ENCODE data around the gene SACS.
"Not testable (repeated sequence)": the region's sequence is repeated elsewhere in the genome, so short reads cannot be mapped to it uniquely, and the experiment has no call there.

The SACS gene

DNA sequence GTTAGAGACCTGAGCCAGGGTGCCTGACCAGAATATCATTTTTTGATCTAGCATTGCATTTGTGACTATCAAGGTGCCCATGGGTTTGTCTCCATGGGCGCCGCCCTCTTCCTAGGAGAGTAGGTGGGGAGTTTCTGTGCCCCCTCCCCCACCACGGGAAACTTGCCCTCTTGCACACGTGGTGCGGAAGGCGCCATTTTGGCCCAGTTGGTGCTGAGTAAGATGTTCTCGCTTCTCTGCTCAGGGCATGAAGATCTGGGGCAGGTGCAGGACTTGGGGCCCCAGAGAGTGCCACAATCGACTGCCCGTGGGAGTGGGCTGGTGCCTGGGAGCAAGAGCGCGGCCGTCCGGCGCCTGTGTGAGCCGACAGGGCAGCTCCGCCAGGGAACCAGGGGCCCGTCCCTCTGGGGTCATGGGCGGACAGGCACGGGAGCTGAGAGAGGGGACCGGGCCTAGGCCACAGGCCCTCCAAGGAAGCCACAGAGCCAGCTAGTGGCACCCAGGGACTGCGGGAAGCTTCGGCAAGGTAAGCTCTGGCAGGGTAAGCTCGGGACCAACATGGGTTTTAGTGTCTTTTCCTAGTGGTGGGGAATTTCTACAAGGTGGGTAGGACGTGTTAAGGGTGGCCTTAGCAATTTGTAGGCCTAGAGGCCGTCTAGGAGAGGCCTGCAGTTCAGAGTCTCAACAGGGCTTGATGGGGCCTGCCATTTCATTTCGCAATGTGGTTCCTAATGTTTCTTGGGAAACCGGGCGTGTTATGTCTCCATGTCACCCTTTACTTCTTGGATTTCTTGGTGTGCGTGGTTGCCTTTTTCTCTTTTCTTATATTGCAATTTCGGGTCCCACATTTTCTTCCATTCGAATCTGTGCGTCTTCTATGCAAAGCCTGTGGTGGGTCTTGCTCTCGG lies 14.5 kb downstream of the SACS start:
- DNase-seq (ENCODE audit: low read depth in 2 of 2) = no peak

DNA sequence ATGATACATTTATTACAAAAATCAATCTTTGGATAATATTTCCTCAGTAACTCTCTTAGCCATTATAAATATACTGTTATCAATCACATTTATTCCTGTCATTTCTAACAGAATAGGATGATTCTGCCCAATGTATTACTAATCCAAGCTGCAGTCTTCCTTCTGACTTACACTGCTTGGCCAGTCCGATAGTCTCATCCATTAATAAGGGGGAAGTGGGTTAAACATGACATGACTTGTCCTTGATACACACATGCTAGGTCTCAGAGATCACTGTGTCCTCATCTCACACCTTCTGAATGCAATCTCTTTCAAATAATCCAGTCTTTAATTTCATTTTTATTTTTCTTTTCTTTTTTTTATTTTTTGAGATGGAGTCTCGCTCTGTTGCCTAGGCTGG lies 18.8 kb downstream of the SACS start:
- DNase-seq (ENCODE audit: low read depth in 2 of 2) = no peak

GRCh38 chr13:23411706-23412105 lies 21.8 kb downstream of the SACS start:
- no peak for DNase-seq (ENCODE audit: low read depth in 2 of 2)

DNA sequence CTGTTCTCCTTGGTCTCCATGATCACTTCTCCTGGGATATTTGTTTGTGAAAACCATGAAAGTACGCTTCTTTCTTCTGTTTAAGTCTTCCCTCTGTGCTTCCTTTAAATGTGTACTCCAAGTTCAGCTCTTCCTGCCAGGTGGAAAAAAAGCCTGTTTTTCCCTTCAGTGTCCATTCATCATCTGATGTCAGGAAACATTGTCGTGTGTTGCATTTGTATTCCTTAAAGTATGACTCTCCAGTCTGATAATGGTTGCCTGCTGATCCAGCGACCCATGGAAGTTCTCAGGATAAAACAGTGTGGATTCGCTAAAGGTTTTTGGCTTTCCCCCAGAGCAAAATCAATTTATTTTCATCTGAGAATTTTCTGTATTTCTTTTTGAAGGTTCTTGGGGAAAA lies 22.3 kb downstream of the SACS start:
- DNase-seq (ENCODE audit: low read depth in 2 of 2) = no peak

GRCh38 chr13:23408026-23408425 lies 25.5 kb downstream of the SACS start:
- no peak for DNase-seq (ENCODE audit: low read depth in 2 of 2)

- not testable (repeated sequence) for DNase-seq (ENCODE audit: low read depth in 2 of 2)
These were observed 32.3 kb downstream of the SACS start for GRCh38 chr13:23401156-23401555.

DNA sequence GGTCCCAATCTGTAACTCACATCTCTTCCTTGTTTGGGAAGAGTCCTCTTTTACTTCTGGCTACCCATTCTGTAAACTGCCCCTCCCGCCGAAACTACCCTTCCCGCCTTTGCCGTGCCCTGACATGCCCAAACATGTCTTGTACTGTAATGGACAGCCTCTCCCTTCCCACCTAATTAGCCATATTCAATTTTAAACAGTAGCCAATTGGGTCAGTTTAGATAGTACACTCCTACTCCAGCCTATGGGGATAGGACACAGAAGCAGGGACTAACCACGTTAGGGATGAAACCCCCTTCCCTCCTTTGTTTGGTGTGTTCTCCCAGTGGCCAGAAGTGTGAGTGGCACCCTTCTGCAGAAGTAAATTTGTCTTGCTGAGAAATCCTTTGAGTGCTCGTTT lies 34.2 kb downstream of the SACS start:
- no peak for DNase-seq (ENCODE audit: low read depth in 2 of 2)

GRCh38 chr13:23394821-23395220 lies 38.7 kb downstream of the SACS start:
- no peak for DNase-seq (ENCODE audit: low read depth in 2 of 2)

DNA sequence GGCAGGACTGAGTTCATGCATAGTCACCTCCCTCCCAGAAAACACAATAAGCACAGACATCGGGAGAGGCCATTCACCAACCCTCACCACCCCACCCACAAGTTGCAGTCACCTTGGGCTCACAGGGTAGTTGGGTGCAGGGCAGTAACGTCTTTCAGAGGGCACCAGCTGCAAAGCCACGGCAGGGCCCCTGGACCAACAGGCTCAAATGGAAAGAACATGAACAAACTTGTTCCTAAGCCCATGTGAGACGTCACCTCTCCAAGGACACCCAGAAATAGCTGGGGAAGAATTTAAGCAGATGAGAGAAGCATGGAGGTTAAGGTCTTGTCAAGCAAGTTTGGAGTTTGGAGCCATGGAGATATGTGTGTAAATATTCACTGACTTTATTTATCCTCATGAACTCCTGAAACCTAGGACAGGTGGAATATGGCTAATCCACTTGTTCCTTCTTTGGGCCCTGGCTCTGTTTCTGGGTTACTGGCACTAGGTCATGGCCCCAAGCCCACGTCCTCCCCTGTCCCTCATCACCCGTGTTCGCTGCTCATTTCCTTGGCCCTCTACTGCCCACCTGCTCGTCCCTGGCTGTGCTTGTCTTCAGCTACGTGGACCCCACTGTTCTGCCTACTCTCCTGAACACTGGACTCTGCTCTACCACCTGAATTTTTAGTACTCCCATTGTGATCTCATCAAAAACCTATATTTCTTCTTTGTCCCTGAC lies 40.4 kb downstream of the SACS start:
- no peak for DNase-seq (ENCODE audit: low read depth in 2 of 2)

- DNase-seq (ENCODE audit: low read depth in 2 of 2) = no peak
These were observed 41.2 kb downstream of the SACS start for GRCh38 chr13:23392313-23392712.

DNA sequence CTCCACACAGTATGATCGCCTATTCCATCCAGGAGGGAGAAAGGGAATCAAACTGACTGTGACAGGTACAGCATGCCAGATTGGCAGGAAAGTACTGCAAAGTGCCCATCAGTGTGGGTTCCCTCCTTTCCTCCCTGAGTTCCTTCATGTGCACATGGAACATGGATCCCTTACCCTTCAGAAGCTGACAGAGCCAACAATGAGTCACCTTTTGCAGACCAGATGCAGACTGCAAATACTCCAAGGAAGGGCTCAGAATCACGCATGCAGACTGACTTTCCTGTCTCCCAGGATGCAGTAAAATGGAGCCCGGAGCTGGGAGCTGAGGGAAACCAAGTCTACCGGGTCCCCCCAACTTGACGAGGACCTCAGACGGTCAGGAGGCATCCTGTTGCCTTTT lies 41.8 kb downstream of the SACS start:
- DNase-seq (ENCODE audit: low read depth in 2 of 2) = no peak

DNA sequence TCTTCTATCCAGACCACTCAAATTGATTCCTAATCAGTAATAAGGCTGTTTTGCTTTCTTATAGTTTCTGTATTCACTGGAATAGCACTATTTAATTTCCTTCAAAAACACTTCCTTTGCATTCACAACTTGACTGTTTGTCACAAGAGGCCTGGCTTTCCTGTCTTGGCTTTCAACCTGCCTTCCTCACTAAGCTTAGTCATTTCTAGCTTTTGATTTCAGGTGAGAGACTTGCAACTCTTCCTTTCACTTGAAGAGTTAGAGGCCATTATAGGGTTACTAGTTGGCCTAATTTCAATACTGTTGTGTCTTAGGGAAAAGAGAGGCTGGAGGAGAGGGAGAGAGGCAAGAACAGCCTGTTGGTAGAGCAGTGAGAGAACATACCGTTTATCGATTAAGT lies 47.0 kb downstream of the SACS start:
- no peak for DNase-seq (ENCODE audit: low read depth in 2 of 2)

GRCh38 chr13:23385931-23386330 lies 47.6 kb downstream of the SACS start:
- DNase-seq (ENCODE audit: low read depth in 2 of 2) = no peak

DNA sequence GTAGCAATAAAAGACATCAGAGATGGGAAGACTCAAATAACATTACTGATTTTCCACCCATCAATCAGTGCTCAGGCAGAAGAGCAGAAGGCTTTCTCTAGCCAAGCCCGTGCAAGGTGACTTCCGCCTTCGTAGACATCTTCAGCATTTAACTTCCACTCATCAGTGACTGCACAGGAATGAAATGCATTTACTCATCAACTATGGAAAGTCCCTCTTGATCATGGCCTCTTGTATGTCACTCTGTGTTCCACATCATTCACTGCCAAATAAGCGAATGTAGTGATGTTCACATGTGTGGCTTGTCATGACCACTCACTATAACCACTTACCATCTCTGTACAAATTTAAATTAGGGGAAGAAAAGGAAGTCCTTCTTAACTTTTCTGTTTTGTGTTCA lies 49.4 kb downstream of the SACS start:
- no peak for DNase-seq (ENCODE audit: low read depth in 2 of 2)

- DNase-seq (ENCODE audit: low read depth in 2 of 2) = no peak
These were observed 50.4 kb downstream of the SACS start for GRCh38 chr13:23383151-23383550.

DNA sequence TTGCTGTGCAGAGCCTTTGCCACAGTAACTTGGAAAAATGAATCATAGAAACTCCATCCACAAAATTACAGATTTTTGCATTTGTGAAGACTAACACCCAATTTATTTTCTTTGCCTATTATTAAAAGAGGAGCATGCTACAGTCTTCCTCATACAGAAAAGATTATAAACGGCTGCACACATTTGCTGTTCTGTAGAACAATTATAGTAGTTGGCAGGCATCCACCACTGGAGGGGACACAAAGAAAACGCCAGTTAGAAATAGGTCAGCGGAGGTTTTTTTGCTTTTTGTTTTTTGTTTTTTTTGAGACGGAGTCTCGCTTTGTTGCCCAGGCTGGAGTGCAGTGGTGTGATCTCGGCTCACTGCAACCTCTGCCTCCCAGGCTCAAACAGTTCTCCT lies 51.6 kb downstream of the SACS start:
- no peak for DNase-seq (ENCODE audit: low read depth in 2 of 2)

- no peak for DNase-seq (ENCODE audit: low read depth in 2 of 2)
These were observed 53.0 kb downstream of the SACS start for GRCh38 chr13:23380534-23380933.

- peak; percentile 59 to 65 for DNase-seq (ENCODE audit: low read depth in 2 of 2)
These were observed 55.4 kb downstream of the SACS start for GRCh38 chr13:23377983-23378632.

DNA sequence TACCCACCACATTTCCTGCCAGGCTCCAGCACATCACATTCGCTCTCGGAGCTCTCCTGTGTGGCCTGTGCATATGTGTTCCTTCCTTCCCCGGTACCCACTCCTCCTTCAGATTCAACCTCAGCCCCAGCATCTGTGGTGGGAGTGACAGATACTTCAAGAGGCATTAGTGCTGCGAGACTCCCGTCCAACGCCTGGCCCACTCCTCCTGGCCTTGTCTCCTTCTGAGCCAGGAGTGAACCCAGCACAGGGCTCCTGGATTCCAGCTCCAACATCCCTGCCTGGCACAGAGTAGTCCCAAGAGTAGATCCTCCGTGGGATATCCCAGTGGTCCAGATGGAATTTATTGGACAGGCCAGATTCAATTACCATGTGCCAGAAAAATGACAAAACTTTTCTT lies 55.9 kb downstream of the SACS start:
- no peak for DNase-seq (ENCODE audit: low read depth in 2 of 2)

GRCh38 chr13:23375001-23375971 lies 58.2 kb downstream of the SACS start:
- peak; percentile 96 for DNase-seq (ENCODE audit: low read depth in 2 of 2)

- DNase-seq (ENCODE audit: low read depth in 2 of 2) = no peak
These were observed 61.1 kb downstream of the SACS start for GRCh38 chr13:23372264-23372906.
